OCI-LY7 (cell line): ENCODE results near the gene MIDN. TPM values are rescaled to one million over a fixed set of nuclear protein-coding genes. Genes with fewer than 3 reads are reported as not detected.

Experiments
- BruUV-seq: library from RNA; stranded (reverse); fragments of 400-500 nt; replicated peaks from 2 replicates; lab custom pipeline; 2021; lab: Mats Ljungman, UMichigan
- CTCF ChIA-PET: fragments of 300-600 bp; sonication (Branson Sonifier 250); formaldehyde crosslinking; loops from one replicate; lab custom pipeline; 2022; ENCODE audit warnings: antibody characterized with exemption; ENCODE audit not compliant: unreplicated experiment; lab: Charles Lee
- POLR2A ChIA-PET: fragments of 300-600 bp; sonication (Branson Sonifier 250); formaldehyde crosslinking; loops from one replicate; lab custom pipeline; 2022; ENCODE audit warnings: antibody characterized with exemption; lab: Charles Lee
- DNase-seq: peaks from one replicate; pipeline ENCODE4 v3.0.0-alpha.2; 2015; ENCODE audit warnings: low spot score
- H2AFZ ChIP-seq: fragments of 200-600 bp; sonication (generic), shearing (Covaris generic); 2 replicates; pipeline ENCODE4 v1.6.1; 2014; ENCODE audit warnings: mild to moderate bottlenecking, antibody characterized with exemption, low read length, moderate library complexity
- H3K27ac ChIP-seq: fragments of 200-600 bp; sonication (generic); 2 replicates; pipeline ENCODE4 v1.5.1; 2014; ENCODE audit warnings: mixed run types, low read depth, mild to moderate bottlenecking, moderate library complexity, low read length, inconsistent platforms; ENCODE audit not compliant: poor library complexity, severe bottlenecking
- H3K36me3 ChIP-seq: fragments of 200-600 bp; sonication (generic); 2 replicates; pipeline ENCODE4 v1.6.1; 2014; ENCODE audit warnings: mild to moderate bottlenecking, antibody characterized with exemption, low read length, moderate library complexity, mixed read lengths; ENCODE audit not compliant: insufficient read depth
- H3K4me1 ChIP-seq: fragments of 200-600 bp; sonication (generic); 2 replicates; pipeline ENCODE4 v1.5.1; 2014; ENCODE audit warnings: mild to moderate bottlenecking, low read length; ENCODE audit not compliant: insufficient read depth, poor library complexity, severe bottlenecking
- H3K4me2 ChIP-seq: fragments of 200-600 bp; sonication (generic); 2 replicates; pipeline ENCODE4 v1.6.1; 2014; ENCODE audit warnings: mild to moderate bottlenecking, low read length
- H3K4me3 ChIP-seq: fragments of 200-600 bp; sonication (generic); 2 replicates; pipeline ENCODE4 v1.5.1; 2014; ENCODE audit warnings: mild to moderate bottlenecking, low read depth, low read length; ENCODE audit not compliant: poor library complexity, severe bottlenecking
- H3K79me2 ChIP-seq: fragments of 200-600 bp; sonication (generic); 2 replicates; pipeline ENCODE4 v1.6.1; 2016; ENCODE audit warnings: low read depth, mild to moderate bottlenecking, low read length, moderate library complexity, mixed read lengths; ENCODE audit not compliant: insufficient read depth
- H3K9me2 ChIP-seq: fragments of 200-600 bp; sonication (generic); 2 replicates; pipeline ENCODE4 v1.6.1; 2016; ENCODE audit warnings: mild to moderate bottlenecking, low read length, mixed read lengths; ENCODE audit not compliant: insufficient read depth
- H3K9me3 ChIP-seq: fragments of 200-600 bp; sonication (generic); 2 replicates; pipeline ENCODE4 v1.6.1; 2014; ENCODE audit warnings: mild to moderate bottlenecking, mixed run types, low read length, mixed read lengths
- H4K20me1 ChIP-seq: fragments of 200-600 bp; sonication (generic); 2 replicates; pipeline ENCODE4 v1.6.1; 2014; ENCODE audit warnings: mild to moderate bottlenecking, antibody characterized with exemption, low read length, moderate library complexity, mixed read lengths; ENCODE audit not compliant: insufficient read depth
- CTCF ChIP-seq: fragments of 200-600 bp; sonication (generic); conservative IDR thresholded peaks from 2 replicates; pipeline ENCODE4 v1.5.1; 2014; ENCODE audit warnings: mild to moderate bottlenecking, antibody characterized with exemption, low read length, moderate library complexity, mixed read lengths
- EZH2phosphoT487 ChIP-seq: fragments of 200-600 bp; sonication (generic); IDR thresholded peaks from 2 replicates; pipeline ENCODE4 v1.6.1; 2018; ENCODE audit warnings: low read depth, borderline replicate concordance, mild to moderate bottlenecking, mixed run types, antibody characterized with exemption, low read length, moderate library complexity, mixed read lengths
- intact Hi-C: fragments of 100-400 bp; cut with micrococcal nuclease; formaldehyde crosslinking; loops from one replicate; pipeline ENCODE4 v1.10.0; 2022; ENCODE audit not compliant: unreplicated experiment
- total RNA-seq, 2 experiments: library from RNA; depleted of rRNA in 1 of 2; stranded (reverse); fragments of >200 nt in 1 of 2; shearing (Covaris generic) in 1 of 2; gene quantifications; 2 replicates each; pipeline ENCODE4 v1.2.3, GENCODE V29; 2014 to 2022

MIDN gene
- total RNA-seq, 2 experiments from 2014 or later = 20.3 to 70.9 TPM

GRCh38 chr19:1222394-1222793 lies 26.0 kb upstream of the MIDN start:
- Histone ChIP-seq H4K20me1 (no peaks in the 10 kb centered on the region), H3K9me3 (no peaks in the 10 kb centered on the region), H3K4me1 (no peaks in the 10 kb centered on the region), H2AFZ (no peak overlapping the region), H3K27ac (no peak overlapping the region), H3K4me2 (no peak overlapping the region), H3K79me2 (no peaks in the 10 kb centered on the region), H3K9me2 (no peaks in the 10 kb centered on the region), H3K4me3 (no peak overlapping the region), H3K36me3 (peaks cover 49% of the 10 kb centered on the region)
- intact Hi-C loops = no loop called here
- BruUV-seq = no TSS peak
- ChIA-PET CTCF (no interaction called here), POLR2A (no interaction called here)
- no peak for DNase-seq
- no peak for TF ChIP-seq EZH2phosphoT487
- no peak; the same call in 1 of the 2 replicates for TF ChIP-seq CTCF

GRCh38 chr19:1223018-1223855 lies 25.1 kb upstream of the MIDN start:
- H3K9me3 ChIP-seq = no peaks in the 10 kb centered on the region
- intact Hi-C loops = no loop called here
- peaks cover 57% of the 10 kb centered on the region for H3K36me3 ChIP-seq
- H3K4me3 ChIP-seq = no peak overlapping the region
- TF ChIP-seq EZH2phosphoT487 (no peak), CTCF (peak; percentile 76)
- BruUV-seq = no TSS peak
- no peaks in the 10 kb centered on the region for H3K4me1 ChIP-seq
- no peaks in the 10 kb centered on the region for H4K20me1 ChIP-seq
- no peaks in the 10 kb centered on the region for H3K9me2 ChIP-seq
- no peak overlapping the region for H3K27ac ChIP-seq
- H3K79me2 ChIP-seq = no peaks in the 10 kb centered on the region
- ChIA-PET CTCF (no interaction called here), POLR2A (no interaction called here)
- peak; percentile 67 for DNase-seq
- H2AFZ ChIP-seq = no peak overlapping the region
- no peak overlapping the region for H3K4me2 ChIP-seq
